ENCODE measurements around the gene MED14.

MED14 gene

GRCh38 chrX:40603446-40603845 is 131.9 kb downstream of the MED14 start:
- no peak for DNase-seq (ENCODE audit: low read depth)

Data from activated T-cell treated with anti-CD3 and anti-CD28 coated beads for 1 hour (primary cell).